HuH-7 (cell line): ENCODE results near the gene CSPG5.

ENCODE experiments used
- DNase-seq: peaks from one replicate; pipeline ENCODE4 v3.0.0; 2011; ENCODE audit warnings: low spot score

CSPG5 gene, protein sequence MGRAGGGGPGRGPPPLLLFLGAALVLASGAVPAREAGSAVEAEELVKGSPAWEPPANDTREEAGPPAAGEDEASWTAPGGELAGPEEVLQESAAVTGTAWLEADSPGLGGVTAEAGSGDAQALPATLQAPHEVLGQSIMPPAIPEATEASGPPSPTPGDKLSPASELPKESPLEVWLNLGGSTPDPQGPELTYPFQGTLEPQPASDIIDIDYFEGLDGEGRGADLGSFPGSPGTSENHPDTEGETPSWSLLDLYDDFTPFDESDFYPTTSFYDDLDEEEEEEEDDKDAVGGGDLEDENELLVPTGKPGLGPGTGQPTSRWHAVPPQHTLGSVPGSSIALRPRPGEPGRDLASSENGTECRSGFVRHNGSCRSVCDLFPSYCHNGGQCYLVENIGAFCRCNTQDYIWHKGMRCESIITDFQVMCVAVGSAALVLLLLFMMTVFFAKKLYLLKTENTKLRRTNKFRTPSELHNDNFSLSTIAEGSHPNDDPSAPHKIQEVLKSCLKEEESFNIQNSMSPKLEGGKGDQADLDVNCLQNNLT

GRCh38 chr3:47578691-47579632, at the start of gene CSPG5:
TSS of gene CSPG5 (minus strand) at chr3:47578865. CDS start at chr3:47578693, 172 bp downstream.
- no peak for DNase-seq

DNA sequence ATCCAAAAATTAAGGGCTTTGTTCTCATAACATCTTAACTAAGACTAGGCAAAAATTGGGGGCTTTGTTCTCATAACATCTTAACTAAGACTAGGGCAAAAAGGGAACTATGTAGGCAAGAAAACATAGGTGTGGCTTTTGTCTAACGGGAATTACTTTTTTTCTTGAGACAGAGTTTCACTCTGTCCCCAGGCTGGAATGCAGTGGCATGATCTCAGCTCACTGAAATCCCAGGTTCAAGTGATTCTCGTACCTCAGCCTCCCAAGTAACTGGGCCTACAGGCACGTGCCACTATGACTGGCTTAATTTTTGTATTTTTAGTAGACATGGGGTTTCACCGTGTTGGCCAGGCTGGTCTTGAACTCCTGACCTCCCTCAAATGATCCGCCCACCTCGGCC, 49.8 kb upstream of the CSPG5 start:
- DNase-seq = no peak

GRCh38 chr3:47622671-47623461, 44.2 kb upstream of the CSPG5 start:
- no peak for DNase-seq

- no peak for DNase-seq
Observed at GRCh38 chr3:47617086-47618010, 38.7 kb upstream of the CSPG5 start.

DNA sequence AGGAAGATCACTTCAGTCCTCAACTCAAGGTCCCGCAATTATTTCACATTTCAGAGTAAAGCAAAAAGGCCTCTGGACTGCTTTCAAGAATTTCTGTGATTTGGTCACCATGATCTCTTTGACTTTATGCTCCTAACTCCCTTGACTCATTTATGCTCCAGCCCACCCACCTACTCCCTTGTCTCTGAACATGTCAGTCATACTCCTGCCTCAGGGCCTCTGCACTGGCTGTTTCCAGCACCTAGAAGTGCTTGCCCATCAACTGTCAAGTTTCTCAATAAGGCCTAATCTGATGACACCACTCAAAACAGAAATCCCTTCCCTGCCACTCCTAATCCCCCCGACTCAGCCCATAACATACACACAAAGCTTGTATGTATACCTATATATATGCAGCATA, 36.1 kb upstream of the CSPG5 start:
- no peak for DNase-seq

GRCh38 chr3:47613722-47614121, 35.1 kb upstream of the CSPG5 start:
- no peak for DNase-seq

DNA sequence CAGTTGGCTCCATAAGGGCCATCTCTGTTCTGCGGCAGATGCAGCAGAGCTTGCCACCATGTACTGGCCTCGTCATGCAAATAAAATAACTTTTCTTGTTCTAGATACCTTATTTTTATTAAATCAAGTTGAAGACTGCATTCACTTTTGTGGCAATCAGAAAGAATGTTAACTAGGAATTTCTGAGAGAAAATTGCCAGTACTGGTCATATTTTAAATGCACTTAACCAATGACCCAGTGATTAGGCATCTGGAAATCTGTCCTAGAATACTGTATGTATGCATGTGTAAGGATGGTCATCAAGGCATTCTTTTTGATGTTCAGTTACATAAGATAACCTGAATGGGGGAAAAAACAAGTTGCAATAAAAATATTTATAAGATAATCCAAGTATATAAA, 34.2 kb upstream of the CSPG5 start:
- no peak for DNase-seq

- DNase-seq = no peak
Observed at GRCh38 chr3:47612178-47612577, 33.5 kb upstream of the CSPG5 start.

- DNase-seq = no peak
Observed at GRCh38 chr3:47611576-47611975, 32.9 kb upstream of the CSPG5 start.

- DNase-seq = no peak
Observed at GRCh38 chr3:47610583-47610982, 31.9 kb upstream of the CSPG5 start.

- no peak for DNase-seq
Observed at GRCh38 chr3:47607335-47607734, 28.7 kb upstream of the CSPG5 start.

DNA sequence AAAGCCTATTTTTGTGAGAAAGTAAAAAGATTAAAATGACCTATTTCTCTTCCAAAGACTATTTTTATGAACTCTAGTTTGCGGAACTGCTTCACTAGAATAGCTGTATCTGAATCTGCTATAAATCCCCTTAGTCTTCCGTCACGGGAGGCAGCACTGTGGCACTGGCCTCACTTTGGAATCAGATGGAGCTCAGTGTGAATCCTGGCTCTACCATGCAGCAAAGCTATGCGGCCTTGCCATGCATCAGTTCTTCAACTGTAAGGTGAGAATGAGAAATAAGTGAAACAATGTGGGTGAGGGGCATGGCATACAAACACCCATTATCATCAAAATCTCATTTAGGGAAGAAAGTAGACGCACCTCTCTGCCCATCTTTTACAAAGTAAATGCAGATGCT, 27.5 kb upstream of the CSPG5 start:
- DNase-seq = no peak

- no peak for DNase-seq
Observed at GRCh38 chr3:47605652-47606051, 27.0 kb upstream of the CSPG5 start.

- no peak for DNase-seq
Observed at GRCh38 chr3:47604145-47604544, 25.5 kb upstream of the CSPG5 start.

GRCh38 chr3:47603332-47603731, 24.7 kb upstream of the CSPG5 start:
- DNase-seq = no peak

DNA sequence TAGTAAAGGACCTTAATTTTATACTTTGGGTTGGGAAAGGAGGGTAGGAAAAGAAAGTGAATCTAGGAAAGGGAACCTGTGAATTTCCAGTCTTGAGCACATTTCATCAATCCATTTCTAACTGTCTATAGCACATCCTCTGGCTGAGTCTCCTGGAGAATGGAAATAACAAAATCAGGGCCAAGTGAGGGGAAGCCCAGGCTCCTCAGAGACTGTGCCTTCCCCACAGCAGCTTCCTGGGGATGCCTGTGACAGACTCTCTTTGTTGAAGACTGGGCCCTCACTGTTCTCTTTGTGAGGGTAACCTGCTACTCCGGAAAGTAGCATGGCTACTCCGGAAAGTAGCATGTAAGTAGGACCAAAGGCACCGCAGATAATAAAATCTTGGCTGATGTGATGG, 22.6 kb upstream of the CSPG5 start:
- no peak for DNase-seq

GRCh38 chr3:47594792-47595191, 16.1 kb upstream of the CSPG5 start:
- DNase-seq = no peak

DNA sequence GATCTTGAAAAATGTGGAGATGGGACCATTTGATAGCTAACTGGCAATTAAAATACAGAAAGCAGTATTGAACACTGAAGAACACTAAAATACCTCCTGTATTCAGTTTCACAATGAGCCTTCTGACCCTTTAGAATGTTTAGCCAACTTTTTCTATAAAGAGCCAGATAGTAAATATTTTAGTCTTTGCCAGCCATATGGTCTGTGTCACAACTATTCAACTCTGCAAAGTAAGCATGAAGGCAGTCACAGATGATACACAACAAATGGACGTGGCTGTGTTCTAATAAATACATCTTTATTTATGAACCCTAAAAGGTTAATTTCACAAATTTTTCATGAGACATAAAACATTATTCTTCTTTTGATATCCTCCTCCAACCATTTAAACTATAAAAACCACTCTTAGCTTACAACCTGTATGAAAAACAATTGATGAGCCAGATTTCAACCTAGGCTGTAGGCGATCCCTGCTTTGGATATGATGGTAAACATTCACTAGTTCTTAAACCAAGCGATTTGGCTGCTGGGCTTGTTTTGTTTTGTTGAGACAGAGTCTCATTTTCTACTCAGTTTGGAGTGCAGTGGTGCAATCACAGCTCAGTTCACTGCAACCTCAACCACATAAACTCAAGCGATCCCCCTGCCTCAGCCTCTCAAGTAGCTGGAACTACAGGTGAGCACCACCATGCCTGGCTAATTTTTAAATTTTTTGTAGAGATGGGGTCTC, 13.6 kb upstream of the CSPG5 start:
- no peak for DNase-seq

GRCh38 chr3:47590216-47590615, 11.6 kb upstream of the CSPG5 start:
- DNase-seq = no peak

DNA sequence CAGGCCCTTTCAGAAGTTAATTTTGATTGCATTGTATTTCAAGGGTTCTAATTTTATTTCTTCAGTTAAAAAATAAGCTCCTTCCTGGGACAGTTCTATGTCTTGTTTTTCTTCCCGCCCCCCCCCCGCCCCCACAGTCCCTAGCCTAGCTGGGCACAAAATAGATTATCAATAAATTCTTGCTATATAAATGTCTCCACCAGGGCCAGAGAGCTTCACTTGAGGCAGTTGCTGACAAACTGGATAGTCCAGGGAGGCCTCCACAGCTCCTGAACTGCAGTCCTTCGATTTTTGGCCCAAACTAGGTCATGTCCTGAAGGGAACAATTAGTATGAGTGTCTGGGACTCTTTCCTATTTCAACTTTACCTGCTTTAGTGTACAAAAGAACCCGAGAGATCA, 9.9 kb upstream of the CSPG5 start:
- no peak for DNase-seq
